K562 (cell line): Measurements from ENCODE around the gene WBP1. TPM values are rescaled to one million over a fixed set of nuclear protein-coding genes. Genes with fewer than 3 reads are reported as not detected.

Experiments used
- CCAR2 ChIP-seq: fragments of 200-400 bp; formaldehyde crosslinking; IDR thresholded peaks from 2 replicates; pipeline ENCODE4 v1.6.1; 2017; ENCODE audit warnings: mild to moderate bottlenecking, low read depth, low read length
- CTBP1 ChIP-seq: fragments of 450-650 bp; IDR thresholded peaks from 2 replicates; pipeline ENCODE4 v1.6.1; 2016; ENCODE audit warnings: borderline replicate concordance
- FOSL1 ChIP-seq: fragments of 200-800 bp; sonication (Bioruptor generic); conservative IDR thresholded peaks from 2 replicates; pipeline ENCODE4 v1.6.1; 2016; ENCODE audit warnings: missing genetic modification characterization, missing compliant biosample characterization
- HDAC8 ChIP-seq: fragments of 450-650 bp; IDR thresholded peaks from 2 replicates; pipeline ENCODE4 v1.6.1; 2016; ENCODE audit warnings: mild to moderate bottlenecking, missing genetic modification characterization, moderate library complexity, missing compliant biosample characterization
- MECOM ChIP-seq: fragments of 250-450 bp; sonication (Bioruptor Pico); IDR thresholded peaks from 2 replicates; pipeline ENCODE4 v1.8.0; 2022; ENCODE audit warnings: inconsistent platforms
- MTA1 ChIP-seq: fragments of 450-650 bp; IDR thresholded peaks from 2 replicates; pipeline ENCODE4 v1.6.1; 2017; ENCODE audit warnings: borderline replicate concordance
- MTA2 ChIP-seq: fragments of 450-650 bp; IDR thresholded peaks from 2 replicates; pipeline ENCODE4 v1.6.1; 2016; ENCODE audit warnings: low read depth
- NR1H2 ChIP-seq: sonication (generic); formaldehyde crosslinking; IDR thresholded peaks from 2 replicates; pipeline ENCODE4 v1.4.0; 2020; ENCODE audit warnings: mild to moderate bottlenecking, missing genetic modification reagents
- PHF21A ChIP-seq: fragments of 450-650 bp; IDR thresholded peaks from 2 replicates; pipeline ENCODE4 v1.6.1; 2017; ENCODE audit warnings: low read depth, borderline replicate concordance
- POLR2B ChIP-seq: fragments of 450-650 bp; IDR thresholded peaks from 2 replicates; pipeline ENCODE4 v1.6.1; 2018; ENCODE audit warnings: low read depth; ENCODE audit not compliant: partially characterized antibody
- POLR2H ChIP-seq: IDR thresholded peaks from 2 replicates; pipeline ENCODE4 v1.6.1; 2016; ENCODE audit warnings: missing genetic modification characterization, low read depth, mild to moderate bottlenecking, control low read depth, missing compliant biosample characterization, moderate library complexity
- PTRF ChIP-seq: fragments of 450-650 bp; IDR thresholded peaks from 2 replicates; pipeline ENCODE4 v1.6.1; 2016; ENCODE audit warnings: mild to moderate bottlenecking, missing genetic modification characterization, missing compliant biosample characterization
- RNF2 ChIP-seq: sonication (generic); IDR thresholded peaks from 2 replicates; pipeline ENCODE4 v1.6.1; 2016
- SNAPC5 ChIP-seq: fragments of 250-450 bp; sonication (Bioruptor Pico); IDR thresholded peaks from 2 replicates; pipeline ENCODE4 v1.8.0; 2021; ENCODE audit warnings: moderate library complexity, mild to moderate bottlenecking, inconsistent platforms
- STAG1 ChIP-seq: sonication (generic); formaldehyde crosslinking; IDR thresholded peaks from 2 replicates; pipeline ENCODE4 v1.5.0; 2020; ENCODE audit warnings: missing genetic modification reagents, borderline replicate concordance
- TAF7 ChIP-seq: fragments of 450-650 bp; IDR thresholded peaks from 2 replicates; pipeline ENCODE4 v1.6.1; 2016; ENCODE audit warnings: missing genetic modification characterization, missing compliant biosample characterization
- THAP7 ChIP-seq: fragments of 250-450 bp; sonication (Bioruptor Pico); IDR thresholded peaks from 2 replicates; pipeline ENCODE4 v1.5.0; 2021
- ZBTB17 ChIP-seq: fragments of 450-650 bp; formaldehyde crosslinking; IDR thresholded peaks from 2 replicates; pipeline ENCODE4 v1.4.0; 2020; ENCODE audit warnings: mild to moderate bottlenecking
- ZNF165 ChIP-seq: fragments of 250-450 bp; sonication (Bioruptor Pico); IDR thresholded peaks from 2 replicates; pipeline ENCODE4 v1.4.0; 2020; ENCODE audit warnings: borderline replicate concordance
- ZNF174 ChIP-seq: fragments of 250-450 bp; sonication (Bioruptor Pico); IDR thresholded peaks from 2 replicates; pipeline ENCODE4 v1.4.0; 2020; ENCODE audit warnings: mild to moderate bottlenecking
- ZNF23 ChIP-seq: fragments of 250-450 bp; sonication (Bioruptor Pico); IDR thresholded peaks from 2 replicates; pipeline ENCODE4 v1.4.0; 2020; ENCODE audit warnings: mild to moderate bottlenecking
- ZNF253 ChIP-seq: fragments of 250-450 bp; sonication (Bioruptor Pico); conservative IDR thresholded peaks from 2 replicates; pipeline ENCODE4 v1.6.1; 2021; ENCODE audit warnings: mild to moderate bottlenecking
- ZNF551 ChIP-seq: fragments of 250-450 bp; sonication (Bioruptor Pico); IDR thresholded peaks from 2 replicates; pipeline ENCODE4 v1.5.0; 2021; ENCODE audit warnings: mild to moderate bottlenecking, moderate library complexity
- ZNF696 ChIP-seq: fragments of 250-450 bp; sonication (Bioruptor Pico); conservative IDR thresholded peaks from 2 replicates; pipeline ENCODE4 v1.4.0; 2020; ENCODE audit warnings: mild to moderate bottlenecking, moderate library complexity
- ZNF717 ChIP-seq: fragments of 250-450 bp; sonication (Bioruptor Pico); IDR thresholded peaks from 2 replicates; pipeline ENCODE4 v1.5.0; 2021
- polyA plus RNA-seq, 8 experiments: library from polyadenylated mRNA; depleted of rRNA in 4 of 8; stranded (reverse) in 5 of 8; unstranded in 3 of 8; fragments of >200 nt; fragmentation: Nextera tagmentation in 2 of 8; fragmentation: Illumina TruSeq in 1 of 8; extraction: Ambion mirVana in 2 of 8; extraction: Trizol in 1 of 8; gene quantifications; 2 replicates each; pipeline versions ENCODE4 v1.2.1 to v1.2.3, GENCODE V29; 2011 to 2014; ENCODE audit warnings: inconsistent platforms in 1 of 8, missing spikeins in 1 of 8
- total RNA-seq, 7 experiments: library from RNA; depleted of rRNA in 6 of 7; stranded (reverse); fragments of >200 nt in 6 of 7; fragmentation: Illumina TruSeq in 2 of 7; extraction: Trizol in 2 of 7; gene quantifications; 2 replicates each; pipeline versions ENCODE4 v1.2.1 to v1.2.3, GENCODE V29; 2011 to 2021; ENCODE audit warnings: low replicate concordance in 1 of 7
- TF ChIP-seq, protein P1 (sequence below): sonication (generic); formaldehyde crosslinking; IDR thresholded peaks from 2 replicates; pipeline ENCODE4 v1.8.1; 2022; ENCODE audit warnings: missing genetic modification reagents
- TF ChIP-seq, protein P2 (sequence below): fragments of 250-450 bp; sonication (Bioruptor Pico); IDR thresholded peaks from 2 replicates; pipeline ENCODE4 v1.9.0; 2021; ENCODE audit warnings: mild to moderate bottlenecking
- TF ChIP-seq, protein P3 (sequence below): fragments of 250-450 bp; sonication (Bioruptor Pico); IDR thresholded peaks from 2 replicates; pipeline ENCODE4 v1.8.0; 2021; ENCODE audit warnings: moderate library complexity, mild to moderate bottlenecking, inconsistent platforms

Gene WBP1
- total and polyA plus RNA-seq, 9 of the 15 experiments (the other 6 are each of a cell fraction or from before 2014, with no cell fraction given) = 1.9 to 27.7 (median 14.2) TPM

- TF ChIP-seq, protein P1, sequence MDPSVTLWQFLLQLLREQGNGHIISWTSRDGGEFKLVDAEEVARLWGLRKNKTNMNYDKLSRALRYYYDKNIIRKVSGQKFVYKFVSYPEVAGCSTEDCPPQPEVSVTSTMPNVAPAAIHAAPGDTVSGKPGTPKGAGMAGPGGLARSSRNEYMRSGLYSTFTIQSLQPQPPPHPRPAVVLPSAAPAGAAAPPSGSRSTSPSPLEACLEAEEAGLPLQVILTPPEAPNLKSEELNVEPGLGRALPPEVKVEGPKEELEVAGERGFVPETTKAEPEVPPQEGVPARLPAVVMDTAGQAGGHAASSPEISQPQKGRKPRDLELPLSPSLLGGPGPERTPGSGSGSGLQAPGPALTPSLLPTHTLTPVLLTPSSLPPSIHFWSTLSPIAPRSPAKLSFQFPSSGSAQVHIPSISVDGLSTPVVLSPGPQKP (CRISPR knock-in tag) = no peak
- TF ChIP-seq CCAR2 = peak; percentile 93; the same call in 1 of the 2 replicates
- TF ChIP-seq, protein P2, sequence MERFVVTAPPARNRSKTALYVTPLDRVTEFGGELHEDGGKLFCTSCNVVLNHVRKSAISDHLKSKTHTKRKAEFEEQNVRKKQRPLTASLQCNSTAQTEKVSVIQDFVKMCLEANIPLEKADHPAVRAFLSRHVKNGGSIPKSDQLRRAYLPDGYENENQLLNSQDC (CRISPR knock-in tag) = no peak
- no peak for TF ChIP-seq ZNF551
- peak; percentile 50; the same call in 1 of the 2 replicates for TF ChIP-seq RNF2
- TF ChIP-seq SNAPC5 (CRISPR knock-in tag) = no peak
- no peak for TF ChIP-seq ZNF717 (CRISPR knock-in tag)
- TF ChIP-seq ZNF696 (CRISPR knock-in tag) = no peak
- TF ChIP-seq ZBTB17 = no peak; the same call in 1 of the 2 replicates
- TF ChIP-seq POLR2B = peak; percentile 37
- TF ChIP-seq CTBP1 = peak; percentile 91; the same call in 1 of the 2 replicates
- no peak for TF ChIP-seq MECOM (CRISPR knock-in tag)
- TF ChIP-seq PTRF (tag) = no peak
- TF ChIP-seq MTA2 = peak; percentile 64
- no peak for TF ChIP-seq STAG1 (CRISPR knock-in tag)
- no peak for TF ChIP-seq ZNF174 (CRISPR knock-in tag)
- peak; percentile 82 for TF ChIP-seq FOSL1 (tag)
- no peak; the same call in 1 of the 2 replicates for TF ChIP-seq POLR2H
- TF ChIP-seq TAF7 (tag) = peak; percentile 52; the same call in 1 of the 2 replicates
- no peak for TF ChIP-seq THAP7 (CRISPR knock-in tag)
- no peak for TF ChIP-seq HDAC8 (tag)
- TF ChIP-seq ZNF23 (CRISPR knock-in tag) = no peak
- TF ChIP-seq PHF21A = no peak
- TF ChIP-seq ZNF165 (CRISPR knock-in tag) = no peak
- TF ChIP-seq, protein P3, sequence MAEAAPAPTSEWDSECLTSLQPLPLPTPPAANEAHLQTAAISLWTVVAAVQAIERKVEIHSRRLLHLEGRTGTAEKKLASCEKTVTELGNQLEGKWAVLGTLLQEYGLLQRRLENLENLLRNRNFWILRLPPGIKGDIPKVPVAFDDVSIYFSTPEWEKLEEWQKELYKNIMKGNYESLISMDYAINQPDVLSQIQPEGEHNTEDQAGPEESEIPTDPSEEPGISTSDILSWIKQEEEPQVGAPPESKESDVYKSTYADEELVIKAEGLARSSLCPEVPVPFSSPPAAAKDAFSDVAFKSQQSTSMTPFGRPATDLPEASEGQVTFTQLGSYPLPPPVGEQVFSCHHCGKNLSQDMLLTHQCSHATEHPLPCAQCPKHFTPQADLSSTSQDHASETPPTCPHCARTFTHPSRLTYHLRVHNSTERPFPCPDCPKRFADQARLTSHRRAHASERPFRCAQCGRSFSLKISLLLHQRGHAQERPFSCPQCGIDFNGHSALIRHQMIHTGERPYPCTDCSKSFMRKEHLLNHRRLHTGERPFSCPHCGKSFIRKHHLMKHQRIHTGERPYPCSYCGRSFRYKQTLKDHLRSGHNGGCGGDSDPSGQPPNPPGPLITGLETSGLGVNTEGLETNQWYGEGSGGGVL (CRISPR knock-in tag) = no peak
- no peak for TF ChIP-seq ZNF253 (CRISPR knock-in tag)
- TF ChIP-seq NR1H2 (CRISPR knock-in tag) = no peak
- no peak; the same call in 1 of the 2 replicates for TF ChIP-seq MTA1
Observed at GRCh38 chr2:74454654-74455511, 3.4 kb upstream of the WBP1 start, which contains the start of gene INO80B (continued).
